Adrenal gland (tissue), 5 donors: Measurements from ENCODE around the gene RBM17.

ENCODE experiments used
- POLR2A ChIP-seq, 2 donors: fragments of 450-650 bp; IDR thresholded peaks; one replicate each; pipeline ENCODE4 v1.6.1; 2017; ENCODE audit warnings: antibody characterized with exemption in 2 of 2, mild to moderate bottlenecking in 2 of 2, moderate library complexity in 1 of 2
- TF ChIP-seq, protein P1 (sequence below), 6 experiments: fragments of 450-650 bp in 4 of 6; fragments of 200-600 bp in 2 of 6; sonication (generic) in 1 of 6; IDR thresholded peaks; 1 replicate in 5 of 6; 2 replicates in 1 of 6; pipeline versions ENCODE4 v1.5.1 to v1.8.0; 2016 to 2021; ENCODE audit warnings: antibody characterized with exemption in 6 of 6, mild to moderate bottlenecking in 2 of 6, moderate library complexity in 1 of 6
- donor health status: DM: no; HTN: no; CAD: no.

DNA sequence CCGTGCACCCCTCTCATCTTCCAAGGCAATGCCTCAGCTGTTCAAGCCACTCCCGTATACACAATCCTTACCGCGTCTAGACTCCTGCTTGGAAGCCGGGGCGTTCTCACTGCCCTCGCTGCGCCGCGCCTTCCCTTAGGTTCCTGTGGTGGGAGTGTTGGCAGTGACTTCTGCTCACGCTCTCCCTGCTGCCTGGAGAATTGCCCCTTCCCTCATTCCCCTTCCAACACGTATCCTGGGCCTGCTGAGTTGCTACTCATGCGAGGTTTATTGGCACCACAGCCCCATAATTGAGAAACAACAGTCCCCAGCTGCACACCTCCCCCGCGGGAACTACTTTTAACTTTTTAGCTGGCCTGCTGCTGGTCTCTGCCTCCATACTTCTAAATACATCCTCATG is 31.9 kb downstream of the RBM17 start:
- TF ChIP-seq, protein P1, sequence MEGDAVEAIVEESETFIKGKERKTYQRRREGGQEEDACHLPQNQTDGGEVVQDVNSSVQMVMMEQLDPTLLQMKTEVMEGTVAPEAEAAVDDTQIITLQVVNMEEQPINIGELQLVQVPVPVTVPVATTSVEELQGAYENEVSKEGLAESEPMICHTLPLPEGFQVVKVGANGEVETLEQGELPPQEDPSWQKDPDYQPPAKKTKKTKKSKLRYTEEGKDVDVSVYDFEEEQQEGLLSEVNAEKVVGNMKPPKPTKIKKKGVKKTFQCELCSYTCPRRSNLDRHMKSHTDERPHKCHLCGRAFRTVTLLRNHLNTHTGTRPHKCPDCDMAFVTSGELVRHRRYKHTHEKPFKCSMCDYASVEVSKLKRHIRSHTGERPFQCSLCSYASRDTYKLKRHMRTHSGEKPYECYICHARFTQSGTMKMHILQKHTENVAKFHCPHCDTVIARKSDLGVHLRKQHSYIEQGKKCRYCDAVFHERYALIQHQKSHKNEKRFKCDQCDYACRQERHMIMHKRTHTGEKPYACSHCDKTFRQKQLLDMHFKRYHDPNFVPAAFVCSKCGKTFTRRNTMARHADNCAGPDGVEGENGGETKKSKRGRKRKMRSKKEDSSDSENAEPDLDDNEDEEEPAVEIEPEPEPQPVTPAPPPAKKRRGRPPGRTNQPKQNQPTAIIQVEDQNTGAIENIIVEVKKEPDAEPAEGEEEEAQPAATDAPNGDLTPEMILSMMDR (IDR thresholded peaks at IDR 0.05) = no peak
- TF ChIP-seq POLR2A (IDR thresholded peaks at IDR 0.05) = no peak
